ENCODE data around the gene RNF212B.

GRCh38 chr14:23228812-23229211 lies 8.9 kb upstream of the RNF212B start:
- no peak for TF ChIP-seq SIN3A (IDR thresholded peaks at IDR 0.05; ENCODE audit: borderline replicate concordance, insufficient read depth, low read depth, low read length)
- TF ChIP-seq CTCF (IDR thresholded peaks at IDR 0.05): no peak
- TF ChIP-seq REST (IDR thresholded peaks at IDR 0.05; ENCODE audit: insufficient read depth in 1 of 2, low read depth in 2 of 2, low read length in 1 of 2): no peak
- no peak for TF ChIP-seq POLR2AphosphoS5 (IDR thresholded peaks at IDR 0.05; ENCODE audit: low read depth, low read length)
- TF ChIP-seq TCF7L2 (IDR thresholded peaks at IDR 0.05; ENCODE audit: low read depth, low read length): no peak

Data from Panc1 (cell line).